HG02970 (cell line): ENCODE results near the gene ASB16.

ENCODE experiments used
- ATAC-seq: cut with Tn5 transposase; IDR thresholded peaks from one replicate; pipeline ENCODE4 v1.9.1; 2021; ENCODE audit warnings: mild to moderate bottlenecking, moderate library complexity, moderate number of reproducible peaks; ENCODE audit not compliant: unreplicated experiment, low FRiP score

Gene ASB16

DNA sequence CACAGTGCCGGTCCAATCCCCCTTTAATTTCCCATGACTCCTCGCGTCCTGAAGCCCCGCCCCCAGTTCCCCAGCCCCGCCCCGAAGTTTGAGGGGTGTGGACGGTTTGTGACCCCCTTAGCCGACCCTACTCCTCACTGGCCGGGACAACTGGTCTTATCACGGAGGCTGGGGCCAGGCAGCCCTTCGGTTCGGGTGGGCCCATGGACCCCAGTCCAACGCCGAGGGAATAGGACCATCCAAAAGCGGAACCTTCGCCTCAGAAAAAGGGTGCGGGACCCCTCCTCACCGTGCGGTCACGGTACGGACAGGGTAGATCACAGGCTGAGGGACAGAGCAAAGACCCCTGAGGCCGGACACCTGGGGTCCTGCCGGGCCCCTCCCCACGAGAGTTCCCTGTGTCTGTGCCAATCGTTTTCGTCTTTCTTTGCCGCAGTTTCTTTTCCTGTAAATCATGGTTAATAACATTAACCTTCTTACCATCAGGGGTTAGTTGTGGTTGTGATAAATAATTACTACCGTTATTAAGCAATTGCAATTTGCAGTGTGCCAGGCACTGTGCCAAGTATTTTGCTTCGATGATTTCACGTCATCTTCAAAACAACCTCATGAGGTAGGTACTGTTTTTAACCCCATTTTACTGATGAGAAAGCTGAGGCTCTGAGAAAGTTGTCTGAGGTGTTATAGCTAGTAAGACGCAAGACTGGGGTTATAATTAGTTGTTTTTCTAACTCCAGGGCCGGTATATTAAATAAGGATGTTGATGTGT lies 16.8 kb downstream of the ASB16 start:
- ATAC-seq, result peak; percentile 44

GRCh38 chr17:44188576-44189403 lies 18.3 kb downstream of the ASB16 start:
- ATAC-seq, result no peak

- ATAC-seq, result no peak
Observed at GRCh38 chr17:44190481-44190880, 20.0 kb downstream of the ASB16 start.

DNA sequence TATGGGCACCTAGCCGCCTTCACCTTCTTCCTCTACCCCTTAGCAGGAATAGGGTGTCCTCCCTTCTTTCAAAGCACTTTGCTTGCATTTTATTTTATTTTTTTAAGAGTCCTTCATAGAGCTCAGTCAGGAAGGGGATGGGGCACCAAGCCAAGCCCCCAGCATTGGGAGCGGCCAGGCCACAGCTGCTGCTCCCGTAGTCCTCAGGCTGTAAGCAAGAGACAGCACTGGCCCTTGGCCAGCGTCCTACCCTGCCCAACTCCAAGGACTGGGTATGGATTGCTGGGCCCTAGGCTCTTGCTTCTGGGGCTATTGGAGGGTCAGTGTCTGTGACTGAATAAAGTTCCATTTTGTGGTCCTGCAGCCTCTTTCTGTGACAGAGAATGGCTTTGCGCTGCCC lies 20.9 kb downstream of the ASB16 start:
- no peak for ATAC-seq

DNA sequence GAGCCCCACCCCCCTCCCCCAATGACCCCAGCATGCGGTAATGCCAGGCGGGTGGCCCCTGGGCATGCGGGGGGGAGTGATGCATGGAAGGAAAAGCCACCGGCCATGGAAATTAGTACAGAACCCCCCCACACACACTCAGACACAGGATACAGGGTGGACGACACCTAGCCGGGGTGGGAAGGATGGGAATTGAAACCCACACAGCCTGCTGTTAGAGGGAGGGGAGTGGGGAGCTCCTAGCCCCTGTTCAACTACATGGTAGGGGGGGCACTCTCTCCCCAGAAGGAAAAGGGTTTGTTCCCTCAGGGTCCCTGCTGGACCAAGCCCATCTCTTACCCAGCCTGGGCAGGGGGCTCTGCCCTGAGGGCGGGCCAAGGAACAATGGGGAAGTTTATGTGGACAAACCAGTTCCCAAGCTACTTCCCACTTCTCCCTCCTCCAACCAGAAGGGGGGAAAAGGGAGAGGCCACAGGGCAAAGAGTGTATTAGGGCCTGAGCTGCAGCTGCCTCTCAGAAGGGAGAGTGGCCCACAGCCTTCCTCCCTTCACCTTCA lies 21.5 kb downstream of the ASB16 start:
- no peak for ATAC-seq

DNA sequence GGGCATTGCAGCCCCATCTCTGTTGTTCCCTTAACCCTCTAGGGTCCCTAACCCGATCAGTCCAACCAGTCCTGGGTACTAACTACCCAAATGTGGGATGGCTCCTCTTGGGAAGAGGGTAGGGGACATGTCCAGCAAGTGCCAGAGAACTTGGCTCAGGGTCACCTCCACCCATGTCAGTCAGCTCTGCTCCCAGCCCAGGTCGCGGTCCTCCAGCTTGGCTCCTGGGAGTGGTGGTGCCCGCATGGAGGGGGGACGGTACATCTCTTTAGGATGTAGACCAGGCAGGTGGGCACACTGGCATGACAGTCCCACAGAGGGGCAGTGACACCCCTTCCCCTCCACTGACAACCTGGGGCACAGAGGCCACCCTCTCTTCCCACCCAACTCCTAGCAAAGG lies 22.2 kb downstream of the ASB16 start:
- no peak for ATAC-seq

- no peak for ATAC-seq
Observed at GRCh38 chr17:44193326-44194084, 23.0 kb downstream of the ASB16 start.

DNA sequence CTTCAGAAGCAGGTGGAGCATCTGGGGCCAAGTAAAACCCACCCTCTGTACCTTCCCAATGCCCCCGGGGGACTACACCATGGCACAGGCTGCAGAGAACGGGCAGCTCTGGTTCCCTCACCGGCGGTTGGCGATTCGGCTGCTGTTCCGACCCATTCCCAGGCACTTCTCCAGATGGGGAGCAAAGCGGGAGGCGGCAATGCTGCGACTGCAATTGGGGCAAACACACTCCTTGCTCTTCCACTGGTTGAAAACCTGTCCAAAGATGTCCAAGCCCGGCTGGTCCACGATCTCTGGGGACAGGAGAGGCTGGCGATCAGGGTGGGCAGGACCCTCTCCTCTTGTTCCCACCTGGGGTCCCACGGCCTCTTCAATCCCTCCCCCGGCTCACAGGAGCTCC lies 26.6 kb downstream of the ASB16 start:
- no peak for ATAC-seq

DNA sequence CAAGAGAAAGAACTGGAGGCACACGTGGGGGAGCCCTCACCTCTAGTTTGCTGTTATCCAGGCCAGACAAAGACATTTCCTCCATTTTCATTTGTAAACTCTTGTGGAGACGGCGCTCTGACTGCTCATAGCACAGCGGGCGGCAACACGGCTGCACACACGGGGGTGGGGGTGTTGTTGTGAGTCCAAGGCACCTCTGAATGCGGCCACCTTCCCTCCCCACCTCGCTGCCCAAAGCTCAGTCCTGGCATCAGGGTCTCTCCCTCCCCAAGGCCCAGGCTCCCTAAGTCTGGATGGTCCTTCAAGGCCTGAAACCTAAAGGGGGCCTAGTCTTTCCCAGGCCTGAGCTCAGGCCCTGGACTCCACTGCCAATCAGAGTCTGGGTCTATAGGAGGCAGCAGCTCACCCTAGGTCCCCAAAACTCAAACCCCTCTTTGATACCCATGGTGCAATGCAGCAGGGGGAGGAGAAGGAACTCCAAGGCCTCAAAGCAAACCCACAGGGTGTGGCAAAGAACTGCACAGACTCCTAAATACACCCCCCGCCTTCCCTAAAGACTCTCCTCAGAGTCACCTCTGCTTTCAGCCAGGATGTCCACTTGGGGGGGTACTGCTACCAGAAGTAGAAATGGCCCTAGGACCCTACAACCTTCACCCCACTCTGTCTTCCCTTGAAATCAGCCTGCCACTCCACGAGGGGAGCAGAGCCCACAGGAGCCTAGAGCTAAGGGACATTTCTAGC lies 27.6 kb downstream of the ASB16 start:
- no peak for ATAC-seq

GRCh38 chr17:44198721-44199552 lies 28.4 kb downstream of the ASB16 start:
- peak; percentile 14 for ATAC-seq

GRCh38 chr17:44199553-44200477 lies 29.3 kb downstream of the ASB16 start, which contains the start of gene ATXN7L3:
ATXN7L3 (minus strand) TSS chr17:44199884; CDS start chr17:44198070, 1,814 bp downstream.
- ATAC-seq, result peak; percentile 68

GRCh38 chr17:44200478-44201155 lies 30.1 kb downstream of the ASB16 start:
- ATAC-seq, result no peak

DNA sequence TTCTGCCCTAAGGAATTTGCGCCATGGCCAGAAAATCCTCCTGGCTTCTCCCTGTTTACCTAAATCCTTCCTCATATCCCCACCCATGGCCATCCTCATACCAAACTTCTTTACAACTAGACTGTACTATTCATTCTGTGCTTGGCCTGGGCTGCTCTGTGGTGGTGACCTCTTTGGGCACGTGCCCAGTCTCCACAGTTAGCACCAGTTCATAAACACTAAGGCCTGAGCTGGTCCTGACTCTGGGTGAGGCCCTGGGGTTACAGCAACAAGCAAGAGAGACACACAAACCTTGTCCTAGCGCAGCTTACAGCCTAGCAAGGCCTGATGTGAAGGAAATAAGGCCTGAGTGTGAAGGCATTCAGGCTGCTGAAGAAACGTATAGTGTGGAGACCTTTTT lies 32.3 kb downstream of the ASB16 start:
- no peak for ATAC-seq

- no peak for ATAC-seq
Observed at GRCh38 chr17:44203731-44204440, 33.4 kb downstream of the ASB16 start.

DNA sequence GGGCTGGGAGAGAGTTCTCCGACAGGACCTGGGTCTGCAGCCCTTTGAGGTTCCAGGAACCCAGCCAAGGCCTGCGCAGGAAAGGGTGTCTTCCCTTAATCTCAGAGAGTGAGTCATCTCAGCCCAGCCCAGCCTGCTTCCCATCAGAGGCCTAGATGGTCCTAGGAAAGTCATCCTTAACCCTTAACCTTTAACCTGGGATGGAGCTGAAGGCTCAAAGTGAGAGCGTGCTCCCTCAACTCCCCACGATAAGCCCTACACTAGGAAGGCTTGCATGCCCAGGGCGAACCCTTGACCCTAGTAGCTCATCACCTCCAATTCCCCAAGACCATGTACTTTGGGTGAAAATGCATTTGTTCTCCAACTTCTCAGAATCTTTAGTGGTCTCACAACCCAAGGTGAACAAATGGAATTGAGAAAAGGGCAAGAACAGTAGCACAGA lies 34.0 kb downstream of the ASB16 start:
- ATAC-seq, result no peak

- no peak for ATAC-seq
Observed at GRCh38 chr17:44205962-44206824, 35.7 kb downstream of the ASB16 start.
